ENCODE results near the gene LTBP4.

DNA sequence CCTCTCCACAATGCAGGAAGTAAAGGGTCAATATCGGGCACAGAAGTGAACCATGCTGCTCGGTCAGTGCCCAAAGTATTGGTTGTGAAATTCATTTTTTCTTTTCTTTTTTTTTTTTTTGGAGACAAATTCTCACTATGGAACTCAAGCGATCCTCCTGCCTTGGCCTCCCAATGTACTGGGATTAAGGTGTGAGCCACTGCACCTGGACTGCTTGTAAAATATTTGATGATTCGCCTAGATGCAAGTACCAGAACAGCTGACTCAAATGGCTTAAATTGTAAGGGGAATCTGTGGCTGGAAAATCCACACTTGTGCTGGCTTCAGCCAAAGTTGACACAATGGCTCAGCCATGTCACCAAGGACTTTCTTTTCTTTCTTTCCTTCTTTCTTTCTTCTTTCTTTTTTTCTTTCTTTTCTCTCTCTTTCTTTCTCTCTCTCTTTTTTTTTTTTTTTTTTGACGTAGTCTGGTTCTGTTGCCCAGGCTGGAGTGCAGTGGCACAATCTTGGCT, 45.6 kb downstream of the LTBP4 start:
- TF ChIP-seq, protein P1, sequence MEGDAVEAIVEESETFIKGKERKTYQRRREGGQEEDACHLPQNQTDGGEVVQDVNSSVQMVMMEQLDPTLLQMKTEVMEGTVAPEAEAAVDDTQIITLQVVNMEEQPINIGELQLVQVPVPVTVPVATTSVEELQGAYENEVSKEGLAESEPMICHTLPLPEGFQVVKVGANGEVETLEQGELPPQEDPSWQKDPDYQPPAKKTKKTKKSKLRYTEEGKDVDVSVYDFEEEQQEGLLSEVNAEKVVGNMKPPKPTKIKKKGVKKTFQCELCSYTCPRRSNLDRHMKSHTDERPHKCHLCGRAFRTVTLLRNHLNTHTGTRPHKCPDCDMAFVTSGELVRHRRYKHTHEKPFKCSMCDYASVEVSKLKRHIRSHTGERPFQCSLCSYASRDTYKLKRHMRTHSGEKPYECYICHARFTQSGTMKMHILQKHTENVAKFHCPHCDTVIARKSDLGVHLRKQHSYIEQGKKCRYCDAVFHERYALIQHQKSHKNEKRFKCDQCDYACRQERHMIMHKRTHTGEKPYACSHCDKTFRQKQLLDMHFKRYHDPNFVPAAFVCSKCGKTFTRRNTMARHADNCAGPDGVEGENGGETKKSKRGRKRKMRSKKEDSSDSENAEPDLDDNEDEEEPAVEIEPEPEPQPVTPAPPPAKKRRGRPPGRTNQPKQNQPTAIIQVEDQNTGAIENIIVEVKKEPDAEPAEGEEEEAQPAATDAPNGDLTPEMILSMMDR (optimal IDR thresholded peaks at IDR 0.05 in 1 of 3, IDR thresholded peaks at IDR 0.05 in 1 of 3, conservative IDR thresholded peaks at IDR 0.05 in 1 of 3; ENCODE audit: extremely low read depth in 1 of 3, insufficient read depth in 2 of 3, low read length in 3 of 3) = no peak
- no peak for TF ChIP-seq EZH2 (IDR thresholded peaks at IDR 0.05; ENCODE audit: low read length)
